Breast epithelium (tissue), 4 donors: Measurements from ENCODE around the gene RALGPS1. TPM values are rescaled to one million over a fixed set of nuclear protein-coding genes. Genes with fewer than 3 reads are reported as not detected.

Experiments
- DNase-seq, 2 donors: peaks; one replicate each; pipeline ENCODE4 v3.0.0-alpha.2; 2019; ENCODE audit warnings: low spot score in 2 of 2
- H3K27ac ChIP-seq, 2 donors: fragments of 200-600 bp; sonication (generic) in 1 of 2; one replicate each; pipeline ENCODE4 v1.5.1; 2016 to 2019; ENCODE audit warnings: mild to moderate bottlenecking in 1 of 2
- H3K27me3 ChIP-seq, 2 donors: fragments of 200-600 bp; sonication (generic) in 1 of 2; one replicate each; pipeline versions ENCODE4 v1.5.1 to v1.6.0; 2017 to 2019; ENCODE audit warnings: control low read depth in 1 of 2, mild to moderate bottlenecking in 1 of 2
- H3K36me3 ChIP-seq: fragments of 200-600 bp; one replicate; pipeline ENCODE4 v1.5.1; 2019
- H3K4me1 ChIP-seq, 2 donors: fragments of 200-600 bp; sonication (generic); one replicate each; pipeline ENCODE4 v1.5.1; 2016 to 2019; ENCODE audit warnings: control low read depth in 1 of 2
- H3K4me3 ChIP-seq, 3 donors: fragments of 200-600 bp; sonication (generic); 1 replicate in 2 of 3; 2 replicates in 1 of 3; pipeline ENCODE4 v1.5.1; 2016 to 2019; ENCODE audit warnings: mild to moderate bottlenecking in 3 of 3, moderate library complexity in 2 of 3
- H3K9me3 ChIP-seq, 2 donors: fragments of 200-600 bp; sonication (generic) in 1 of 2; one replicate each; pipeline ENCODE4 v1.5.1; 2016 to 2019; ENCODE audit warnings: control low read depth in 1 of 2
- CTCF ChIP-seq, 3 donors: fragments of 450-650 bp; IDR thresholded peaks; one replicate each; pipeline ENCODE4 v1.5.1; 2016 to 2017; ENCODE audit warnings: antibody characterized with exemption in 3 of 3, mild to moderate bottlenecking in 3 of 3, moderate library complexity in 3 of 3
- POLR2A ChIP-seq: fragments of 450-650 bp; IDR thresholded peaks from one replicate; pipeline ENCODE4 v1.6.1; 2016; ENCODE audit warnings: antibody characterized with exemption, mild to moderate bottlenecking, moderate library complexity
- POLR2AphosphoS5 ChIP-seq, 3 donors: sonication (generic); formaldehyde crosslinking; IDR thresholded peaks; one replicate each; pipeline ENCODE4 v1.6.1; 2017; ENCODE audit warnings: antibody characterized with exemption in 3 of 3
- intact Hi-C: fragments of 100-400 bp; cut with DNase I; formaldehyde crosslinking; loops from one replicate; pipeline ENCODE4 v1.15.1; 2023; ENCODE audit warnings: low total_unique reads
- total RNA-seq, 3 donors: library from RNA; depleted of rRNA; stranded (reverse); fragments of >200 nt; gene quantifications; one replicate each; pipeline ENCODE4 v1.1.0, GENCODE V29; 2016

Gene RALGPS1
- total RNA-seq, 3 donors from 2014 or later, result 5.8 to 30.7 (median 15.1) TPM

- H3K27ac ChIP-seq, result no peak overlapping the region
- H3K9me3 ChIP-seq, result no peaks in the 10 kb centered on the region
- intact Hi-C loops, result no loop called here
- DNase-seq, result no peak
- no peaks in the 10 kb centered on the region for H3K27me3 ChIP-seq
- H3K4me3 ChIP-seq, result no peak overlapping the region
- no peaks in the 10 kb centered on the region for H3K36me3 ChIP-seq
- H3K4me1 ChIP-seq, result no peaks in the 10 kb centered on the region
- TF ChIP-seq POLR2A (no peak), POLR2AphosphoS5 (IDR thresholded peaks at IDR 0.05) (no peak), CTCF (IDR thresholded peaks at IDR 0.05) (no peak)
Measured at GRCh38 chr9:126916909-126917308, 2.3 kb downstream of the RALGPS1 start.

GRCh38 chr9:126919193-126919592, 4.6 kb downstream of the RALGPS1 start:
- TF ChIP-seq POLR2AphosphoS5 (IDR thresholded peaks at IDR 0.05) (no peak), CTCF (IDR thresholded peaks at IDR 0.05) (no peak), POLR2A (no peak)
- intact Hi-C loops, result no loop called here
- Histone ChIP-seq H3K36me3 (no peaks in the 10 kb centered on the region), H3K27ac (no peak overlapping the region), H3K4me1 (no peaks in the 10 kb centered on the region), H3K9me3 (no peaks in the 10 kb centered on the region), H3K27me3 (no peaks in the 10 kb centered on the region), H3K4me3 (no peak overlapping the region)
- no peak for DNase-seq

GRCh38 chr9:126925876-126926275, 11.3 kb downstream of the RALGPS1 start:
- Histone ChIP-seq H3K4me1 (no peaks in the 10 kb centered on the region), H3K27ac (no peak overlapping the region), H3K36me3 (no peaks in the 10 kb centered on the region), H3K4me3 (no peak overlapping the region), H3K9me3 (no peaks in the 10 kb centered on the region), H3K27me3 (no peaks in the 10 kb centered on the region)
- intact Hi-C loops, result no loop called here
- no peak for DNase-seq
- TF ChIP-seq POLR2A (no peak), CTCF (IDR thresholded peaks at IDR 0.05) (no peak), POLR2AphosphoS5 (IDR thresholded peaks at IDR 0.05) (no peak)

- no peak for DNase-seq
- TF ChIP-seq POLR2A, result no peak
- TF ChIP-seq CTCF (IDR thresholded peaks at IDR 0.05), result no peak
- TF ChIP-seq POLR2AphosphoS5 (IDR thresholded peaks at IDR 0.05), result no peak
- intact Hi-C loops, result no loop called here
- no peaks in the 10 kb centered on the region for H3K27me3 ChIP-seq
- H3K36me3 ChIP-seq, result no peaks in the 10 kb centered on the region
- H3K4me1 ChIP-seq, result no peaks in the 10 kb centered on the region
- H3K9me3 ChIP-seq, result no peaks in the 10 kb centered on the region
- no peak overlapping the region for H3K4me3 ChIP-seq
- no peak overlapping the region for H3K27ac ChIP-seq
Measured at GRCh38 chr9:126926364-126926763, 11.8 kb downstream of the RALGPS1 start.

- DNase-seq, result no peak
- H3K27ac ChIP-seq, result no peak overlapping the region
- TF ChIP-seq POLR2A, result no peak
- TF ChIP-seq CTCF (IDR thresholded peaks at IDR 0.05), result no peak
- no peak for TF ChIP-seq POLR2AphosphoS5 (IDR thresholded peaks at IDR 0.05)
- H3K4me1 ChIP-seq, result no peaks in the 10 kb centered on the region
- intact Hi-C loops, result no loop called here
- H3K9me3 ChIP-seq, result no peaks in the 10 kb centered on the region
- H3K27me3 ChIP-seq, result no peaks in the 10 kb centered on the region
- no peaks in the 10 kb centered on the region for H3K36me3 ChIP-seq
- no peak overlapping the region for H3K4me3 ChIP-seq
Measured at GRCh38 chr9:126927419-126927818, 12.8 kb downstream of the RALGPS1 start.
